BLaER1 treated with 17β-estradiol and CSF1 and Interleukin-3, amounts not matched to agents 10 nM and 100 nM (cell line): ENCODE measurements around the gene IQCF6.

ENCODE experiments used
- H3K27ac ChIP-seq, 11 experiments: shearing (Covaris generic); formaldehyde crosslinking; 2 replicates each; pipeline ENCODE4 v1.8.1; 2022
- H3K27me3 ChIP-seq, 11 experiments: shearing (Covaris generic); formaldehyde crosslinking; 2 replicates each; pipeline ENCODE4 v1.8.1; 2022
- H3K36me3 ChIP-seq, 11 experiments: shearing (Covaris generic); formaldehyde crosslinking; 2 replicates each; pipeline ENCODE4 v1.8.1; 2022
- H3K4me1 ChIP-seq, 10 experiments: shearing (Covaris generic); formaldehyde crosslinking; 2 replicates each; pipeline ENCODE4 v1.8.1; 2022
- H3K4me2 ChIP-seq, 11 experiments: shearing (Covaris generic); formaldehyde crosslinking; 2 replicates each; pipeline ENCODE4 v1.8.1; 2022
- H3K4me3 ChIP-seq, 10 experiments: shearing (Covaris generic); formaldehyde crosslinking; 2 replicates each; pipeline ENCODE4 v1.8.1; 2022
- H3K9ac ChIP-seq, 11 experiments: shearing (Covaris generic); formaldehyde crosslinking; 2 replicates each; pipeline ENCODE4 v1.8.1; 2022
- H3K9me3 ChIP-seq, 11 experiments: shearing (Covaris generic); formaldehyde crosslinking; replicated peaks in 1 of 11; 2 replicates each; pipeline ENCODE4 v1.8.1; 2022
- H4K20me1 ChIP-seq, 11 experiments: shearing (Covaris generic); formaldehyde crosslinking; 2 replicates each; pipeline ENCODE4 v1.8.1; 2022
- Cebpa-rat ChIP-seq, 11 experiments: shearing (Covaris generic); IDR thresholded peaks; 2 replicates each; pipeline ENCODE4 v1.8.1; 2022

The IQCF6 gene

GRCh38 chr3:51779137-51779536, at the start of gene IQCF6:
TSS of gene IQCF6 (minus strand) at chr3:51779237. CDS start at chr3:51779224, 13 bp downstream.
- H3K4me1 ChIP-seq, result no peaks in the 10 kb centered on the region
- no peaks in the 10 kb centered on the region for H3K9me3 ChIP-seq
- H3K27me3 ChIP-seq, result no peaks in the 10 kb centered on the region
- no peaks in the 10 kb centered on the region for H4K20me1 ChIP-seq
- H3K4me3 ChIP-seq, result no peak within 1 kb of the TSS
- H3K27ac ChIP-seq, result no peak within 1 kb of the TSS
- no peak within 1 kb of the TSS for H3K4me2 ChIP-seq
- TF ChIP-seq Cebpa-rat (IDR thresholded peaks at IDR 0.05), result no peak
- no peak within 1 kb of the TSS for H3K9ac ChIP-seq
- no peaks in the 10 kb centered on the region for H3K36me3 ChIP-seq

- peaks cover 19 to 31% (median 28%) of the 10 kb centered on the region in 11 experiments for H3K9me3 ChIP-seq
- no peak overlapping the region for H3K27ac ChIP-seq
- no peak for TF ChIP-seq Cebpa-rat (IDR thresholded peaks at IDR 0.05)
- H3K27me3 ChIP-seq, result no peaks in the 10 kb centered on the region
- no peak overlapping the region for H3K4me2 ChIP-seq
- H3K4me3 ChIP-seq, result no peak overlapping the region
- H3K36me3 ChIP-seq, result no peaks in the 10 kb centered on the region
- no peaks in the 10 kb centered on the region for H4K20me1 ChIP-seq
- peaks cover 0 to 6% (median 4%) of the 10 kb centered on the region in 10 experiments; a peak in 10 of 20 replicates for H3K4me1 ChIP-seq
- no peak overlapping the region for H3K9ac ChIP-seq
Observed at GRCh38 chr3:51828297-51828696, 49.3 kb upstream of the IQCF6 start.

- H3K4me2 ChIP-seq, result no peak overlapping the region
- H3K9ac ChIP-seq, result no peak overlapping the region
- TF ChIP-seq Cebpa-rat (IDR thresholded peaks at IDR 0.05), result no peak
- H3K4me3 ChIP-seq, result no peak overlapping the region
- no peak overlapping the region for H3K27ac ChIP-seq
- H3K27me3 ChIP-seq, result no peaks in the 10 kb centered on the region
- H3K36me3 ChIP-seq, result no peaks in the 10 kb centered on the region
- peaks cover 7 to 25% (median 13%) of the 10 kb centered on the region in 11 experiments; a peak in 17 of 22 replicates for H3K9me3 ChIP-seq
- H3K4me1 ChIP-seq, result peaks cover 0 to 9% (median 7%) of the 10 kb centered on the region in 10 experiments; a peak in 10 of 20 replicates
- H4K20me1 ChIP-seq, result no peaks in the 10 kb centered on the region
Observed at GRCh38 chr3:51819709-51820406, 40.8 kb upstream of the IQCF6 start.

GRCh38 chr3:51819151-51819550, 40.1 kb upstream of the IQCF6 start:
- Histone ChIP-seq H3K9me3 (peaks cover 7 to 25% (median 13%) of the 10 kb centered on the region in 11 experiments; a peak in 17 of 22 replicates), H3K4me2 (no peak overlapping the region), H3K4me1 (peaks cover 0 to 9% (median 7%) of the 10 kb centered on the region in 10 experiments; a peak in 10 of 20 replicates), H3K27me3 (no peaks in the 10 kb centered on the region), H4K20me1 (no peaks in the 10 kb centered on the region), H3K36me3 (no peaks in the 10 kb centered on the region), H3K9ac (no peak overlapping the region), H3K27ac (no peak overlapping the region), H3K4me3 (no peak overlapping the region)
- TF ChIP-seq Cebpa-rat (IDR thresholded peaks at IDR 0.05), result no peak

GRCh38 chr3:51817375-51817774, 38.3 kb upstream of the IQCF6 start:
- Histone ChIP-seq H3K4me2 (no peak overlapping the region), H3K36me3 (no peaks in the 10 kb centered on the region)
- no peak for TF ChIP-seq Cebpa-rat (IDR thresholded peaks at IDR 0.05)

GRCh38 chr3:51816723-51817122, 37.7 kb upstream of the IQCF6 start:
- no peak overlapping the region for H3K27ac ChIP-seq
- H3K27me3 ChIP-seq, result no peaks in the 10 kb centered on the region
- H3K9me3 ChIP-seq, result peaks cover 2 to 13% (median 10%) of the 10 kb centered on the region in 11 experiments; a peak in 17 of 22 replicates
- H3K4me1 ChIP-seq, result no peaks in the 10 kb centered on the region
- no peak overlapping the region for H3K4me2 ChIP-seq
- H4K20me1 ChIP-seq, result no peaks in the 10 kb centered on the region
- TF ChIP-seq Cebpa-rat (IDR thresholded peaks at IDR 0.05), result no peak
- no peak overlapping the region for H3K9ac ChIP-seq
- H3K36me3 ChIP-seq, result no peaks in the 10 kb centered on the region
- H3K4me3 ChIP-seq, result no peak overlapping the region

More at GRCh38 chr3:51817375-51817774, 38.3 kb upstream of the IQCF6 start:
- Histone ChIP-seq H3K4me1 (no peaks in the 10 kb centered on the region), H3K9ac (no peak overlapping the region), H3K4me3 (no peak overlapping the region), H3K9me3 (peaks cover 7 to 18% (median 13%) of the 10 kb centered on the region in 11 experiments; a peak in 17 of 22 replicates), H4K20me1 (no peaks in the 10 kb centered on the region), H3K27me3 (no peaks in the 10 kb centered on the region), H3K27ac (no peak overlapping the region)

GRCh38 chr3:51815614-51816013, 36.6 kb upstream of the IQCF6 start:
- H3K9me3 ChIP-seq, result peaks cover 0 to 2% (median 0%) of the 10 kb centered on the region in 11 experiments; a peak in 5 of 22 replicates
- H3K36me3 ChIP-seq, result no peaks in the 10 kb centered on the region
- H3K27ac ChIP-seq, result no peak overlapping the region
- H3K4me3 ChIP-seq, result no peak overlapping the region
- no peaks in the 10 kb centered on the region for H3K4me1 ChIP-seq
- no peak overlapping the region for H3K4me2 ChIP-seq
- H4K20me1 ChIP-seq, result no peaks in the 10 kb centered on the region
- H3K27me3 ChIP-seq, result no peaks in the 10 kb centered on the region
- TF ChIP-seq Cebpa-rat (IDR thresholded peaks at IDR 0.05), result no peak
- H3K9ac ChIP-seq, result no peak overlapping the region

GRCh38 chr3:51814034-51814433, 35.0 kb upstream of the IQCF6 start:
- Histone ChIP-seq H3K4me3 (no peak overlapping the region), H3K36me3 (no peaks in the 10 kb centered on the region), H3K9me3 (peaks cover 0 to 6% (median 0%) of the 10 kb centered on the region in 11 experiments; a peak in 3 of 22 replicates), H3K27me3 (no peaks in the 10 kb centered on the region), H4K20me1 (no peaks in the 10 kb centered on the region), H3K9ac (no peak overlapping the region), H3K27ac (no peak overlapping the region), H3K4me2 (no peak overlapping the region), H3K4me1 (no peaks in the 10 kb centered on the region)
- no peak for TF ChIP-seq Cebpa-rat (IDR thresholded peaks at IDR 0.05)

- no peak overlapping the region for H3K4me3 ChIP-seq
Observed at GRCh38 chr3:51813539-51813938, 34.5 kb upstream of the IQCF6 start.

GRCh38 chr3:51808934-51809333, 29.9 kb upstream of the IQCF6 start:
- peaks cover 8 to 26% (median 9%) of the 10 kb centered on the region in 11 experiments; a peak in 16 of 22 replicates for H3K9me3 ChIP-seq
- no peaks in the 10 kb centered on the region for H3K36me3 ChIP-seq
- H3K27ac ChIP-seq, result no peak overlapping the region
- no peak overlapping the region for H3K4me2 ChIP-seq
- H3K9ac ChIP-seq, result no peak overlapping the region
- no peak overlapping the region for H3K4me3 ChIP-seq
- peaks cover 0 to 15% (median 9%) of the 10 kb centered on the region in 10 experiments; a peak in 14 of 20 replicates for H3K4me1 ChIP-seq
- H4K20me1 ChIP-seq, result no peaks in the 10 kb centered on the region
- no peak for TF ChIP-seq Cebpa-rat (IDR thresholded peaks at IDR 0.05)
- no peaks in the 10 kb centered on the region for H3K27me3 ChIP-seq

More at GRCh38 chr3:51813539-51813938, 34.5 kb upstream of the IQCF6 start:
- Histone ChIP-seq H3K27ac (no peak overlapping the region), H3K4me2 (no peak overlapping the region), H3K27me3 (no peaks in the 10 kb centered on the region), H3K36me3 (no peaks in the 10 kb centered on the region), H3K9ac (no peak overlapping the region), H3K9me3 (peaks cover 0 to 10% (median 4%) of the 10 kb centered on the region in 11 experiments; a peak in 6 of 22 replicates), H4K20me1 (no peaks in the 10 kb centered on the region), H3K4me1 (no peaks in the 10 kb centered on the region)
- no peak for TF ChIP-seq Cebpa-rat (IDR thresholded peaks at IDR 0.05)
